Natural killer cell treated with Interleukin-12 subunit alpha and Interleukin-12 subunit beta and Interleukin-15 and Interleukin-18, amount 100 ng/mL, for 72 hours (primary cell): ENCODE results near the gene WFS1. TPM values are rescaled to one million over a fixed set of nuclear protein-coding genes. Genes with fewer than 3 reads are reported as not detected.
A peak's percentile ranks its signal among the peaks of the same experiment; 100 is the strongest.

Experiments
- ATAC-seq, 2 donors: fragments of 150-1000 bp; cut with Tn5 transposase in 1 of 2; sonication (Bioruptor Pico), chemical (Tn5 transposase) in 1 of 2; 2 replicates each; pipeline ENCODE4 v1.10.0; 2021
- DNase-seq: peaks from one replicate; pipeline ENCODE4 v3.0.0; 2022; ENCODE audit warnings: low spot score
- H3K27ac Mint-ChIP-seq, 2 donors: 1 replicate in 1 of 2; 2 replicates in 1 of 2; pipeline ENCODE4 v1.8.0; 2022; ENCODE audit warnings: mixed read lengths in 2 of 2, mild to moderate bottlenecking in 1 of 2, moderate library complexity in 1 of 2
- H3K27me3 Mint-ChIP-seq, 2 donors: 1 replicate in 1 of 2; 2 replicates in 1 of 2; pipeline ENCODE4 v1.8.0; 2022; ENCODE audit warnings: mixed read lengths in 2 of 2
- H3K36me3 Mint-ChIP-seq: one replicate; pipeline ENCODE4 v1.8.0; 2022; ENCODE audit warnings: mixed read lengths
- H3K4me1 Mint-ChIP-seq, 2 donors: 1 replicate in 1 of 2; 2 replicates in 1 of 2; pipeline ENCODE4 v1.8.0; 2022; ENCODE audit warnings: low read depth in 2 of 2, mixed read lengths in 2 of 2, mild to moderate bottlenecking in 1 of 2
- H3K4me3 Mint-ChIP-seq: one replicate; pipeline ENCODE4 v1.8.0; 2022; ENCODE audit warnings: mixed read lengths
- H3K9me3 Mint-ChIP-seq: 2 replicates; pipeline ENCODE4 v1.8.0; 2022; ENCODE audit warnings: mixed read lengths
- total RNA-seq, 2 donors: library from RNA; stranded (reverse); gene quantifications; one replicate each; pipeline ENCODE4 v1.2.3, GENCODE V29; 2022

WFS1 gene
- total RNA-seq, 2 donors from 2014 or later, result 3.1 to 7.4 TPM

GRCh38 chr4:6242271-6243029 is 27.2 kb upstream of the WFS1 start:
- DNase-seq (no peak), ATAC-seq (no peak)
- Mint-ChIP-seq H3K4me1 (peaks cover 0 to 5% of the 10 kb centered on the region in 2 donors), H3K27ac (no peak overlapping the region), H3K36me3 (peaks cover 10% of the 10 kb centered on the region), H3K4me3 (no peak overlapping the region), H3K27me3 (peaks cover 31 to 34% of the 10 kb centered on the region in 2 donors), H3K9me3 (no peaks in the 10 kb centered on the region)

GRCh38 chr4:6245246-6246169 is 24.1 kb upstream of the WFS1 start:
- DNase-seq, result no peak
- no peaks in the 10 kb centered on the region for H3K9me3 Mint-ChIP-seq
- peaks cover 3 to 7% of the 10 kb centered on the region in 2 donors for H3K4me1 Mint-ChIP-seq
- H3K36me3 Mint-ChIP-seq, result peaks cover 10% of the 10 kb centered on the region
- H3K27ac Mint-ChIP-seq, result no peak overlapping the region
- peak in 1 of 2 donors; percentile 40 for ATAC-seq
- H3K4me3 Mint-ChIP-seq, result no peak overlapping the region
- peaks cover 45 to 46% of the 10 kb centered on the region in 2 donors for H3K27me3 Mint-ChIP-seq

DNA sequence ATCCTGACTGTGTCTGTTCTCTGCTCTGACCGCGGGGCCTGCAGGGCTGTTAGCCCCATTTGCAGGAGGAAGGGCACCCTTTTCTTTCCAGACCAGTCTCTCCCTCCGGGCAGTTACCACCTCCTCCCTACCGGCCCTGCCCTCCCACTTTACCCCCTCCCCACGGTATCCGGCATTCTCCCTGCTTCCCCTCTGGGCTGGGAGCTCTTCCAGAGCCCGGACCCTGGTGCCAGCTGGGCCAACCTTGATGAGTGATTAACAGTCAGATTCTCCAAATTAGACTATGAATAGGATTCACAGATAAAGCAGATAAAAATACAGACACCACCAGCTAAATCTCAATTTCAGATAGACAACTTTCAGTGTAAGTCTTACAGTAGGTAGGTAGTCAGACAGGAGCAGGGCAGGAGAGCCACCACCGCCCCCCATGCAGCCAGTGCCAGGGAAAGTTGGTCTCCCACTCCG is 23.4 kb upstream of the WFS1 start:
- no peak overlapping the region for H3K4me3 Mint-ChIP-seq
- ATAC-seq, result no peak
- peaks cover 46 to 50% of the 10 kb centered on the region in 2 donors for H3K27me3 Mint-ChIP-seq
- no peaks in the 10 kb centered on the region for H3K9me3 Mint-ChIP-seq
- no peak overlapping the region for H3K27ac Mint-ChIP-seq
- H3K36me3 Mint-ChIP-seq, result peaks cover 10% of the 10 kb centered on the region
- peaks cover 5 to 11% of the 10 kb centered on the region in 2 donors for H3K4me1 Mint-ChIP-seq
- no peak for DNase-seq

- DNase-seq (no peak), ATAC-seq (no peak)
- H3K27ac Mint-ChIP-seq, result no peak overlapping the region
- H3K4me1 Mint-ChIP-seq, result peaks cover 5 to 11% of the 10 kb centered on the region in 2 donors
- peaks cover 10% of the 10 kb centered on the region for H3K36me3 Mint-ChIP-seq
- no peaks in the 10 kb centered on the region for H3K9me3 Mint-ChIP-seq
- H3K4me3 Mint-ChIP-seq, result no peak overlapping the region
- H3K27me3 Mint-ChIP-seq, result peaks cover 43 to 46% of the 10 kb centered on the region in 2 donors
Observed at GRCh38 chr4:6248394-6248793, 21.3 kb upstream of the WFS1 start.

- no peaks in the 10 kb centered on the region for H3K9me3 Mint-ChIP-seq
- DNase-seq (no peak), ATAC-seq (no peak)
- H3K27me3 Mint-ChIP-seq, result peaks cover 27 to 29% of the 10 kb centered on the region in 2 donors
- H3K4me1 Mint-ChIP-seq, result peaks cover 5 to 6% of the 10 kb centered on the region in 2 donors
- H3K4me3 Mint-ChIP-seq, result no peak overlapping the region
- H3K27ac Mint-ChIP-seq, result no peak overlapping the region
- no peaks in the 10 kb centered on the region for H3K36me3 Mint-ChIP-seq
Observed at GRCh38 chr4:6250235-6250983, 19.2 kb upstream of the WFS1 start.

DNA sequence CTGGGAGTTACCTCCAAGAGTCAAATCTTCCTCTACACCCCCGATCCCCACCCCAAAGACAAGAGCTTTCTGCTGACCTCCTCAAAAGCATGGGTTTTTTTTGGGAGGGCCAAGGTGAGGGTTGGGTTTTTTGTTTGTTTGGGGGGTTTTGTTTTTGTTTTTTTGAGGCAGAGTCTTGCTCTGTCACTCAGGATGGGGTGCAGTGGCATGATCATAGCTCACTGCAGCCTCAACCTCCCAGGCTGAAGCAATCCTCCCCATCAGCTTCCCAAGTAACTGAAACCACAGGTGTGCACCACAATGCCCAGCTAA is 18.7 kb upstream of the WFS1 start:
- H3K27me3 Mint-ChIP-seq, result peaks cover 27 to 29% of the 10 kb centered on the region in 2 donors
- H3K4me3 Mint-ChIP-seq, result no peak overlapping the region
- no peaks in the 10 kb centered on the region for H3K36me3 Mint-ChIP-seq
- H3K9me3 Mint-ChIP-seq, result no peaks in the 10 kb centered on the region
- ATAC-seq, result no peak
- H3K27ac Mint-ChIP-seq, result no peak overlapping the region
- no peak for DNase-seq
- H3K4me1 Mint-ChIP-seq, result peaks cover 5 to 6% of the 10 kb centered on the region in 2 donors

GRCh38 chr4:6251365-6251764 is 18.3 kb upstream of the WFS1 start:
- Mint-ChIP-seq H3K27me3 (peaks cover 23 to 26% of the 10 kb centered on the region in 2 donors), H3K27ac (no peak overlapping the region), H3K9me3 (no peaks in the 10 kb centered on the region), H3K4me3 (no peak overlapping the region), H3K4me1 (peaks cover 5 to 6% of the 10 kb centered on the region in 2 donors), H3K36me3 (no peaks in the 10 kb centered on the region)
- ATAC-seq (no peak), DNase-seq (no peak)

GRCh38 chr4:6252051-6252450 is 17.6 kb upstream of the WFS1 start:
- peaks cover 20 to 25% of the 10 kb centered on the region in 2 donors for H3K27me3 Mint-ChIP-seq
- H3K27ac Mint-ChIP-seq, result no peak overlapping the region
- no peak overlapping the region for H3K4me3 Mint-ChIP-seq
- ATAC-seq, result peak in 1 of 2 donors; percentile 34
- no peak for DNase-seq
- H3K4me1 Mint-ChIP-seq, result peaks cover 9% of the 10 kb centered on the region in 2 donors
- H3K9me3 Mint-ChIP-seq, result no peaks in the 10 kb centered on the region
- H3K36me3 Mint-ChIP-seq, result no peaks in the 10 kb centered on the region

GRCh38 chr4:6253111-6253510 is 16.5 kb upstream of the WFS1 start:
- Mint-ChIP-seq H3K4me3 (no peak overlapping the region), H3K27ac (no peak overlapping the region), H3K4me1 (peaks cover 18 to 19% of the 10 kb centered on the region in 2 donors), H3K9me3 (no peaks in the 10 kb centered on the region), H3K27me3 (peaks cover 21 to 23% of the 10 kb centered on the region in 2 donors), H3K36me3 (no peaks in the 10 kb centered on the region)
- DNase-seq (no peak), ATAC-seq (no peak)

DNA sequence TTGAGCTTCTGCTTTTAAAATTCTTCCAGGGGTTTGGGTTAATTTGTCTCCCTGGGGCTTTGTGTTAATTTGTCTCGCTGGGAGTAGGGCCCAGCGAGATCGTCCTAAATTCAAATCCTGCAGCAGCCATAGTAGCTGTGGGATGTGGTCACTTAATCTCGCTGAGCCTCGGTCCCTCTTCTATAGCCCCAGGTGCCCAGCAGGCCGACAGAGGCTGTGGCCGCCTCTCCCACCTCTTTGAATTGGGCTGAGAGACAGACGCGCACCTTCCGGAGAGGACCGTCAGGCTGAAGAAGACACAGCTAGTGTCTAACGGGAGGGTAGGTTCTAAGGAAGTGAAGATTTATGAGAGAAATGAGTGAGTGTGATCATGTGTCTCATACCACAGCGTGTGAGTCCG is 15.7 kb upstream of the WFS1 start:
- Mint-ChIP-seq H3K4me3 (no peak overlapping the region), H3K27me3 (peaks cover 18% of the 10 kb centered on the region in 2 donors), H3K27ac (no peak overlapping the region), H3K4me1 (peaks cover 18 to 19% of the 10 kb centered on the region in 2 donors), H3K36me3 (no peaks in the 10 kb centered on the region), H3K9me3 (no peaks in the 10 kb centered on the region)
- ATAC-seq (no peak), DNase-seq (no peak)

GRCh38 chr4:6256141-6256540 is 13.5 kb upstream of the WFS1 start:
- Mint-ChIP-seq H3K27me3 (peaks cover 14 to 15% of the 10 kb centered on the region in 2 donors), H3K9me3 (no peaks in the 10 kb centered on the region), H3K27ac (no peak overlapping the region)

DNA sequence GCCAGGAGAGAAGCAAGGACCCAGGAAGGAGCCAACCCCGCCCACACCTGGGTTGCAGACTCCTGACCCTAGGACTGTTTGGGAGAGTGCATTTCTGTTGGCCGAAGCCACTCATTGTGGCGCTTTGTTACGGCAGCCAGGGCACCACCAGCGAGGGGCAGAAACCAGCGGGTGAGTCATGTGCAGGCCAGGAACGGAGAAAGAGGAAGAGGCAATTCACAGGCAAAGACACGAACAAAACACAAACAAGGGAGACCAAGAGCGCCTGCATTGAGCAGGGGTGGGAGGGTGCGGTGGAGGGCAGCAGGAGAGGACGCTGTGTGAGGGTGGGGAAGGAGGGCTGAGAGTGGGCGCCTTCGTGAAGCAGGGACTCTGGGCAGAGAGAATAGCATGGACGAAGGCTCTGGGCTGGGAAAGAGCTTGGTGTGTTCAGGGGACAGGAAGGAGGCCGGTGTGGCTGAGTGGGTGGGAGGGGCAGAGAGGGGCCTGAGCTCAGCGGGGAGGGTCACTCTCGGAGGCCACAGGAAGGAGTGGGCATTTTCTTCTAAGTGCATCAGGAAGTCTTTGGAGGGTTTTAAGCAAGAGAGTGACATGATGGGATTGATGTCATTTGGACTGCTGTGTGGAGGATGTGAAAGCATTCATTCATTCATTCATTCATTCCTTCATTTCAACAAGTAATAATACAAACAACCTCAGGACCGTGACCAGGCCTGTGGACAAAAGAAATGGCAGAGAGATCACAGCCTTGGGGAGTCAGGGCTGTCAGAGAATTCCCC is 12.2 kb upstream of the WFS1 start:
- H3K4me3 Mint-ChIP-seq, result peak overlapping the region; percentile 66
- H3K4me1 Mint-ChIP-seq, result peaks cover 13% of the 10 kb centered on the region in 2 donors
- peak overlapping the region in 1 of 2 donors; percentile 6 for H3K27ac Mint-ChIP-seq
- ATAC-seq, result peak; percentile 57 to 59
- no peaks in the 10 kb centered on the region for H3K9me3 Mint-ChIP-seq
- no peak for DNase-seq
- H3K27me3 Mint-ChIP-seq, result peaks cover 22 to 27% of the 10 kb centered on the region in 2 donors
- no peaks in the 10 kb centered on the region for H3K36me3 Mint-ChIP-seq

More at GRCh38 chr4:6256141-6256540, 13.5 kb upstream of the WFS1 start:
- DNase-seq (no peak), ATAC-seq (no peak)
- Mint-ChIP-seq H3K4me1 (peaks cover 13% of the 10 kb centered on the region in 2 donors), H3K4me3 (no peak overlapping the region), H3K36me3 (no peaks in the 10 kb centered on the region)

- Mint-ChIP-seq H3K9me3 (no peaks in the 10 kb centered on the region), H3K36me3 (no peaks in the 10 kb centered on the region), H3K27ac (no peak overlapping the region), H3K27me3 (peaks cover 22 to 27% of the 10 kb centered on the region in 2 donors), H3K4me1 (peaks cover 13% of the 10 kb centered on the region in 2 donors), H3K4me3 (no peak overlapping the region)
- DNase-seq, result no peak
- no peak for ATAC-seq
Observed at GRCh38 chr4:6258026-6258360, 11.7 kb upstream of the WFS1 start.
